D341Med (cell line): ENCODE results near the gene TANGO2.

Source experiments
- DNase-seq: peaks from one replicate; pipeline ENCODE4 v3.0.0; 2012; ENCODE audit warnings: low spot score

The TANGO2 gene

GRCh38 chr22:20044495-20045151, 23.7 kb downstream of the TANGO2 start:
- no peak for DNase-seq

DNA sequence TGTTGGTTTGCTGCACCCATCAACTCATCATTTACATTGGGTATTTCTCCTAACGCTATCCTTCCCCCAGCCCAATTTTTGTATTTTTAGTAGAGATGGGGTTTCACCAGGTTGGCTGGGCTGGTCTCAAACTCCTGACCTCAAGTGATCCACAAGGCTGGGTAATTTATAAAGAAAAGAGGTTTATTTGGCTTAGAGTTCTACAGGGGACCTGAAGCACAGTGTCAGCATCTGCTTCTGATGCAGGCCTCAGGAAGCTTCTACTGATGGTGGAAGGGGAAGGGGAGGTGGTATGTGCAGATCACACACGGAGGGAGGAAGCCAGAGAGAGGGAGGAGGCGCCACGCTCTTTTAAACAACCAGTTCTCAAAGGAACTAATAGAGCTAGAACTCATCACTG, 25.8 kb downstream of the TANGO2 start:
- no peak for DNase-seq

GRCh38 chr22:20051927-20052308, 31.0 kb downstream of the TANGO2 start:
- no peak for DNase-seq

GRCh38 chr22:20052309-20053259, 31.7 kb downstream of the TANGO2 start:
- no peak for DNase-seq

- DNase-seq, result no peak
Observed at GRCh38 chr22:20053407-20054033, 32.6 kb downstream of the TANGO2 start.

DNA sequence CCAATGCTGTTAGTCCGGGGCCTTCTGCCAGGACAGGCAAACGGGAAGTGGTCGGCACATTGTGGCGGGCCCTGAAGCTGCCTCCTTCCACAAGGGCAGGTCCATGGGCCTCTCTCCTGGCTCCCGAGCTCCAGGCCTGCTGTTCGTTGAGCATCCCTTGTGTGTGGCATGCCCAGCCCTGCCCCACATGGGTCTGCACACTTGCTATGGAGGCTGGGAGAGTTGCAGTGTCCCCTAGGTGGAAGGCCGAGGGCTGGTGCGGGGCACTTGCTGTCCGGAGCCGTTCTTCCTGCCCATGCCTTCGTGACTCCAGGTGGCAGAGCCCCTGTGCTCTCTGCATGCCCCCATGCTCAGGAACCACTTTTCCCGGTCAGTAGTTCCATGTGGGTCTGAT, 33.1 kb downstream of the TANGO2 start:
- DNase-seq, result no peak

DNA sequence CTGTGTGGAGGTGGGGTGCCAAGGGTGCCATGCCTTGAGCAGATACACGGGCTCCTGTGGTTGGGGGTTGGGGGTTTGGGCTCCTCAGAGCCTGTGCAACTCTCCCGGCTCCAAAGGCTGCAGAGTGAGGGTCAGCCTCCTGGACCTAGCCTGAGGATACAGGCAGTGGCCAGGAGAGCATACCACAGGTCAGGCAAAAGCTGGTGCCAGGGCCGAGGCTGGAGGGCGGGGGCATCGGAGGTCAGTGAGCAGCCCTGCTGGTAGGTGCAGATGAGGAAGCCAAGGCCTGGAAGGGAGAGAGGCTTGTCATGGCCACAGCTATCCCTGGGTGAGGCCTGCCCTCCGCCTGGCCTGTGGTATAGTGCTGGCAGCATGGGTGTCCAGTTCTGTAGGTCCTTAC, 33.6 kb downstream of the TANGO2 start:
- DNase-seq, result no peak

DNA sequence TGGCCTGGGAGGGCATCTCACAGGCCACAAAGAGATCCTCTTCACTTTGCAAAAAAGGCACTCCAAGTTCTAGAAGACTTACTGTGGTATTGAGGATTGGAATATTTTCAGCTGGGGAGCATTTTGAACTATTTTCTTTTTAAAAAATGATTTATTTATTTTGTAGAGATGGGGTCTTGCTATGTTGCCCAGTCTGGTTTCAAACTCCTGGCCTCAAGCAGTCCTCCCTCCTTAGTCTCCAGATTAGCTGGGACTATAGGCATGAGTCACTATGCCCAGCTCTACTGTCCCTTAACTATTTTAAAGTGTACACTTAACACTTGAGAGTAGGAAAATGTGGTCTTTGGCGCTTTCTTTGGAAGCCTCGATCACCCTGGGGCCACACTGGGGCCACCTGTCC, 34.2 kb downstream of the TANGO2 start:
- no peak for DNase-seq

DNA sequence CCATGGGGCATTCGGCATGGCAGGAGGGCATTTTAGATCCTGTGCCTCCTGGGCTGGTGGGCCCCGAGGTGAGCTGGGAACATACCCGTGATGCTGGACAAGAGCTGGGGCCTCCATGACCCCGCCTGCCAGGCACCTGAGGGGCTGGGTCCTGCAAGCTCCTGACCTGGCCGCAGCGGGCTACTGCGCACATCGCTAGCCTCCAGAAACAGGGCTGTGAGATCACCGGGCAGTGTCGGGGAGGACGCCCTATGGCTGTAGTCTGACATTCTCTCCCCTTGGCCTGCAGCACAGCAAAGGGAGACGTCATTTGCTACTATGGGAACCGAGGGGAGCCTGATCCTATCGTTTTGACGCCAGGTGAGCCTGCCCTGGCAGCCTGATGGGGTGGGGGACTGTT, 34.7 kb downstream of the TANGO2 start:
- DNase-seq, result no peak

- DNase-seq, result no peak
Observed at GRCh38 chr22:20056161-20056560, 35.3 kb downstream of the TANGO2 start.

DNA sequence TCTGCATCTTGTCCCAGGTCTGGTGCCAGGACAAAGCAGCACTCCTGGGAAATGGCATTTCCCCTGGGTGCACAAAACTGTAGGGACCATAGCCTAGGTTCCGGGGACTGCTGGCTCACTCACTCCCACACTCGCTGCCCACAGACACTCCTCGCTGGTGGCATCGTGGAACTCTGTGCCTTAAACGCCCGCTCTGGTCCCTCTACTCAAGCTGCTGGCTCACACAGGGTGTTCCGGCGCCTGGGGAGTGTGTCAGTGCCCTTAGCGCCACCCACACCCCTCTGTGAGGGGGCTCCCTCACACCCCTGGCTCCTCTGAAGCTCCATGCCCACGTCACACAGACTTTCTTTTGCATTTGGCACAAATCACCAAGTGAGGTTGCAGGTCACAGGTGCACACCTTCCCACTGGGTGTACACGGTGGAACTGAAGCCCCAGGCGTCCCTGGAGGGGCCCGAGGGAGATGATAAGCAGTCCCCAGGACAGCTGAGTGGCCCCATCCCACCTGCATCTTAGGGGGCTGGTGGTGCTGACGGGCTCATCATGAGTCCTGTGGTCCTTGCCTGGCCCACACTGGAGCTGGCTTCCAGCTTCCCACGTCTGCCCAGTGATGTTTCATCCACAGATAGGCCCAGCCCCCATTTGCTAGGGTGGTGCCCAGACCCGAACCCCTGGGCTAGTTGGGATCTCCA, 35.9 kb downstream of the TANGO2 start:
- no peak for DNase-seq

DNA sequence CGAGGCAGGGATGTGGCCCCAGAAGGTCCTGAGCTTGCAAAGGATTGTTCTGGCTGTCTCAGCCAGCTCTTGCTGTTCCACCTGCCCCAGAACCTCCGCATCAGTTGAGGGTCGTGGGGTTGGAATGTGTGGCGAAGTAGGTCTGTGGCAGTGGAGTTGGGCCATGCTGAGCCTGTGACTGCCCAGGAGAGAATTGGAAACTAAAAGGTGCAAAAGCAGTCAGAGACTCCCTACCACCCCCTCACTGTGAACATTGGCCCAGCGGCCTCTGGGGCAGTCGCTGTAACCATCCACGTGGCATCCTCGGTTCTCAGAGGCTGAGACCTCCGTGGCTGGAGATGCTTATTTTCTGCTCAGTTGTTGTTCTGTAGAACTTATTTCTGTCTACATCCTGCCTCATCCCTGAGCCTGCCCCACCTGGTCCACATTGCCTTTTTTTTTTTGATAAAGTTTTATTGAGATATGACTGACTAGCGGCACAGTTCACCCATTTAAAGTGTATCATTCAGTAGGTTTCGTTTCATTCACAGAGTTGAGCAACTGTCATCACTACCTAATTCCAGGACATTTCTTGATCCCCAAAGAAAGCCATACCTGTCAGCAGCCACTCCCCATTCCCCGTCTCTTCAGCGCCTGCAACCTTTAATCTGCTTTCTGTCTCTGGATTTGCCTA, 36.8 kb downstream of the TANGO2 start:
- no peak for DNase-seq

- DNase-seq, result no peak
Observed at GRCh38 chr22:20058989-20059770, 38.3 kb downstream of the TANGO2 start.

GRCh38 chr22:20060700-20061480, 40.0 kb downstream of the TANGO2 start:
- DNase-seq, result no peak

- DNase-seq, result no peak
Observed at GRCh38 chr22:20061481-20061861, 40.6 kb downstream of the TANGO2 start.

GRCh38 chr22:20062043-20062765, 41.3 kb downstream of the TANGO2 start:
- DNase-seq, result no peak

DNA sequence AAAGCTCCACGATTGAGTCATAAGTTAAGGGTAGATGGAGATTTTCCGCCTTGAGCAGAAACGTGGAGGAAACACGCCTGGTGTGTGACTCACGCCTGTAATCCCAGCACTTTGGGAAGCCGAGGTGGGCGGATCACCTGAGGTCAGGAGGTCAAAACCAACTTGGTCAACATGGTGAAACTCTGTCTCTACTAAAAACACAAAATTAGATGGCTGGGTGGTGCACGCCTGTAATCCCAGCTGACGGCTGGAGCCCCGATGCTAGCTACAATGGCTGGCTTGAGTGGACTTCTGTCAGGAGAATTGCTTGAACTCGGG, 41.8 kb downstream of the TANGO2 start:
- DNase-seq, result no peak

DNA sequence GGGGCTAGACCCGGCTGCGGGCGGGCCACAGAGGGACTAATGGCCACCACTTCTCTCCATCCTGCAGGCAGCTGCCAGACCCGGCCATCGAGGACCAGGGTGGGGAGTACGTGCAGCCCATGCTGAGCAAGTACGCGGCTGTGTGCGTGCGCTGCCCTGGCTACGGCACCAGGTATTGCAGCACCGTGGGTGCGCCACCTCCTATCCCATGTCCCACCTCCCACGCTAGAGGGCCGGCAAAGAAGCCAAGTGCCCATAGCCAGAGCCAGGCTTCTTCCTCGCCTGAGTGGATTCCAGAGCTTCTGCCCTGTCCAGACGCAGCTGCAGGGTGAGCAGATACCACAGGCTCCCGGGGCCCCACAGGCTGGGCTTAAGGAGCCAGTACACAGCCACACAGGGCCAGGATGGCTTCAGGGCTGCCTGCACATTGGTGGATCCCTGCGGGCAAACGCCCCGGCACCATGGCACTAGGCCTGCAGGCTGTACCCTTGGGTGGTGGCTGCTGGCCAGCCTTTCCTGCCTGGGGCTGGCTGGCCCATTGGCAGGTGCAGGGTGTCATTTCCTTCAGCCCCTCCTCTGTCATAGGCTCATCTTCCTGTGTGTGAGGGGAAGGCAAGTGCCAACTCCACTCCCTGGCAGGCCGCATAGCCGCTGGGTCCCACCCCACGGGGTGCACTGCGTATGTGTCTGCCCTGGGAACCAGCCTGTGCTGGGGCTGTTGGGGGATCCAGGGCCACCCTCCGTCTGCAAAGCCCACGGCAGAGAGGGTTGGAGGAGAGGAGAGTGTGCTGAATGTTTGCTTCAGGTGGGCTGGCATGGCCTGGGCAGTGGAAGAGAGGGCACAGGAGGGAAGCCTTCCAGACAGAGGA, 42.6 kb downstream of the TANGO2 start:
- DNase-seq, result no peak

GRCh38 chr22:20064140-20064480, 43.2 kb downstream of the TANGO2 start:
- no peak for DNase-seq
